ENCODE data around the gene STX7. TPM values are rescaled to one million over a fixed set of nuclear protein-coding genes. Genes with fewer than 3 reads are reported as not detected.

STX7 gene
- total and polyA plus RNA-seq, 5 donors from 2014 or later, result 14.8 to 20.2 (median 19.0) TPM

GRCh38 chr6:132410830-132411229 lies 102.1 kb downstream of the STX7 start:
- H3K4me3 Mint-ChIP-seq, result no peak overlapping the region
- DNase-seq (no peak), ATAC-seq (ENCODE audit: low read depth in 2 of 2) (no peak)
- H3K4me3 ChIP-seq (ENCODE audit: low read depth, low read length), result no peak overlapping the region
- H3K36me3 ChIP-seq (ENCODE audit: control insufficient read depth, insufficient read depth, low read length), result no peaks in the 10 kb centered on the region
- H3K27me3 ChIP-seq (ENCODE audit: control insufficient read depth, insufficient read depth, low read length), result peaks cover 2% of the 10 kb centered on the region
- no peaks in the 10 kb centered on the region for H3K4me1 ChIP-seq (ENCODE audit: control insufficient read depth, insufficient read depth, low read length, poor library complexity, severe bottlenecking)
- no peaks in the 10 kb centered on the region for H3K4me1 Mint-ChIP-seq
- H3K27ac Mint-ChIP-seq, result no peak overlapping the region
- no peaks in the 10 kb centered on the region for H3K36me3 Mint-ChIP-seq
- H3K9me3 Mint-ChIP-seq, result peaks cover 0 to 1% (median 0%) of the 10 kb centered on the region in 7 donors
- H3K27me3 Mint-ChIP-seq, result peaks cover 41% of the 10 kb centered on the region
- no peak overlapping the region for H3K27ac ChIP-seq (ENCODE audit: insufficient read depth, low read length, poor library complexity, severe bottlenecking)
- H3K9me3 ChIP-seq (ENCODE audit: control insufficient read depth in 2 of 2, low read length in 2 of 2), result no peaks in the 10 kb centered on the region

GRCh38 chr6:132405143-132405915 lies 107.6 kb downstream of the STX7 start:
- Histone ChIP-seq H3K36me3 (ENCODE audit: control insufficient read depth, insufficient read depth, low read length) (no peaks in the 10 kb centered on the region), H3K4me1 (ENCODE audit: control insufficient read depth, insufficient read depth, low read length, poor library complexity, severe bottlenecking) (peaks cover 7% of the 10 kb centered on the region), H3K4me3 (ENCODE audit: low read depth, low read length) (no peak overlapping the region), H3K27ac (ENCODE audit: insufficient read depth, low read length, poor library complexity, severe bottlenecking) (no peak overlapping the region), H3K9me3 (ENCODE audit: control insufficient read depth in 2 of 2, low read length in 2 of 2) (no peaks in the 10 kb centered on the region), H3K27me3 (ENCODE audit: control insufficient read depth, insufficient read depth, low read length) (peaks cover 22% of the 10 kb centered on the region)
- DNase-seq, result no peak
- Mint-ChIP-seq H3K27me3 (peaks cover 56% of the 10 kb centered on the region), H3K27ac (no peak overlapping the region), H3K4me1 (peaks cover 0 to 11% (median 5%) of the 10 kb centered on the region in 4 donors), H3K4me3 (no peak overlapping the region), H3K36me3 (no peaks in the 10 kb centered on the region), H3K9me3 (peaks cover 0 to under 1% (median 0%) of the 10 kb centered on the region in 7 donors)
- ATAC-seq (ENCODE audit: low read depth in 2 of 2), result no peak

DNA sequence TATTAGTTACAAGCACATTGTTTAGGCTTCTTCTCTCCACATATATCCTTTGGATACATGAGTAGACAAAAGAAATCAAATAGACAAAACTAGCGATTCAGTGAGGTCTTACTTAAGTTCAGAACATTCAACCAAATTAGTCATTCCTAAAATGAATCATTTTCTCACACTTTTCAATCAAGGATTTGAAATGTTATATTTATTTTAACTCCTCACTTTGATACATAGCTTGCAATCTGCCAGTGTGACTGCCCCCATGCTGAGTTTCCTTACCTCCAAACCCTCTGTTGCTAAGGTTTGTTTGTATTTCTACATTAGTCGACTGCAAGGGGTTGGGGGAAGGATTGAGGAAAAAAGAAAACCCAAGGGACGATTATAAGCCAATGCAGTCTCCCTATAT lies 108.2 kb downstream of the STX7 start:
- no peaks in the 10 kb centered on the region for H3K9me3 Mint-ChIP-seq
- no peak overlapping the region for H3K4me3 Mint-ChIP-seq
- no peak overlapping the region for H3K4me3 ChIP-seq (ENCODE audit: low read depth, low read length)
- peaks cover 25% of the 10 kb centered on the region for H3K27me3 ChIP-seq (ENCODE audit: control insufficient read depth, insufficient read depth, low read length)
- no peak overlapping the region for H3K27ac ChIP-seq (ENCODE audit: insufficient read depth, low read length, poor library complexity, severe bottlenecking)
- H3K27ac Mint-ChIP-seq, result no peak overlapping the region
- ATAC-seq (ENCODE audit: low read depth in 2 of 2) (no peak), DNase-seq (no peak)
- no peaks in the 10 kb centered on the region for H3K36me3 ChIP-seq (ENCODE audit: control insufficient read depth, insufficient read depth, low read length)
- H3K27me3 Mint-ChIP-seq, result peaks cover 61% of the 10 kb centered on the region
- H3K4me1 ChIP-seq (ENCODE audit: control insufficient read depth, insufficient read depth, low read length, poor library complexity, severe bottlenecking), result peaks cover 7% of the 10 kb centered on the region
- H3K4me1 Mint-ChIP-seq, result peaks cover 0 to 11% (median 5%) of the 10 kb centered on the region in 4 donors
- H3K36me3 Mint-ChIP-seq, result no peaks in the 10 kb centered on the region
- H3K9me3 ChIP-seq (ENCODE audit: control insufficient read depth in 2 of 2, low read length in 2 of 2), result no peaks in the 10 kb centered on the region

GRCh38 chr6:132404330-132404729 lies 108.6 kb downstream of the STX7 start:
- Histone ChIP-seq H3K4me1 (ENCODE audit: control insufficient read depth, insufficient read depth, low read length, poor library complexity, severe bottlenecking) (peaks cover 7% of the 10 kb centered on the region), H3K9me3 (ENCODE audit: control insufficient read depth in 2 of 2, low read length in 2 of 2) (no peaks in the 10 kb centered on the region), H3K36me3 (ENCODE audit: control insufficient read depth, insufficient read depth, low read length) (no peaks in the 10 kb centered on the region), H3K27ac (ENCODE audit: insufficient read depth, low read length, poor library complexity, severe bottlenecking) (no peak overlapping the region), H3K4me3 (ENCODE audit: low read depth, low read length) (no peak overlapping the region), H3K27me3 (ENCODE audit: control insufficient read depth, insufficient read depth, low read length) (peaks cover 27% of the 10 kb centered on the region)
- peaks cover 66% of the 10 kb centered on the region for H3K27me3 Mint-ChIP-seq
- H3K27ac Mint-ChIP-seq, result no peak overlapping the region
- no peaks in the 10 kb centered on the region for H3K36me3 Mint-ChIP-seq
- no peak for ATAC-seq (ENCODE audit: low read depth in 2 of 2)
- H3K9me3 Mint-ChIP-seq, result no peaks in the 10 kb centered on the region
- no peak overlapping the region for H3K4me3 Mint-ChIP-seq
- H3K4me1 Mint-ChIP-seq, result peaks cover 0 to 11% (median 5%) of the 10 kb centered on the region in 4 donors
- no peak for DNase-seq

DNA sequence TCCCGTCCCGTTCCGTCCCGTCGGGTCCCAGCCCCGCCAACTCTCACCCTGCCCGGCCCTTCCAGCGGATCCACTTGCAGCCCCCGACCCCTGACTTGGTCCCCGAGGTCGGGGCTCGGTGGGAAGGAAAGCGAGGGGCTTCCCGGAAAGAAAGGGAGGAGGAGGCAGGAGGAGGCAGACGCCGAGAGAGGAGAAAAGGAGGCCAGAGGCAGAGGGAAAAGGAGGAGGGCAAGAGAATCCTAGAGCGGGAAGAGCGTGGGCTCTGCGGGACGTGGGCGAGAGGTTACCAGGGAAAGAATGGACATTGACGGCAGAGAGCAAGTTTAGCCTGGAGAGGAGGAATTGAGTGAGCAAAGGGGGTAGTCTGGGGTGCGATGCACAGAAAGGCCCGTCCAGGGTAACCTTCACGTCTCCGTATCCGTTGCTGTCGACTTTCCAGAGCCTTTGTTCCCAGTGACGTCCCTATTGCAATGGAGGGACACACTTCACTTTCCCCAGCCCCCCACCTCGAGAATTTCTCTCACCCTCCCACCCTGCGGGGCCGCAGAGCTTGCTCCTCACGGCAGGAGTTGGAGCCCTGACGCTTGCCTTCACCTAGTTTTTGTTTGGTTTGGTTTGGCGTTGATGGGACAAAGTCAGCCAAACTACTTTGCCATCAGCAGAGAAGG lies 111.2 kb downstream of the STX7 start:
- H3K9me3 ChIP-seq (ENCODE audit: control insufficient read depth in 2 of 2, low read length in 2 of 2), result peaks cover 0 to under 1% of the 10 kb centered on the region in 2 experiments
- no peak overlapping the region for H3K27ac ChIP-seq (ENCODE audit: insufficient read depth, low read length, poor library complexity, severe bottlenecking)
- no peaks in the 10 kb centered on the region for H3K36me3 Mint-ChIP-seq
- H3K4me3 Mint-ChIP-seq, result peak overlapping the region in 2 of 4 donors; percentile 26 to 36
- no peaks in the 10 kb centered on the region for H3K9me3 Mint-ChIP-seq
- H3K27me3 Mint-ChIP-seq, result peaks cover 59% of the 10 kb centered on the region
- H3K36me3 ChIP-seq (ENCODE audit: control insufficient read depth, insufficient read depth, low read length), result no peaks in the 10 kb centered on the region
- ATAC-seq (ENCODE audit: low read depth in 2 of 2), result no peak
- H3K4me1 ChIP-seq (ENCODE audit: control insufficient read depth, insufficient read depth, low read length, poor library complexity, severe bottlenecking), result peaks cover 7% of the 10 kb centered on the region
- H3K4me1 Mint-ChIP-seq, result peaks cover 0 to 11% (median 5%) of the 10 kb centered on the region in 4 donors
- H3K4me3 ChIP-seq (ENCODE audit: low read depth, low read length), result no peak overlapping the region
- H3K27me3 ChIP-seq (ENCODE audit: control insufficient read depth, insufficient read depth, low read length), result peaks cover 31% of the 10 kb centered on the region
- no peak overlapping the region for H3K27ac Mint-ChIP-seq
- no peak for DNase-seq

- H3K36me3 Mint-ChIP-seq, result no peaks in the 10 kb centered on the region
- Histone ChIP-seq H3K4me3 (ENCODE audit: low read depth, low read length) (no peak within 1 kb of the TSS), H3K27ac (ENCODE audit: insufficient read depth, low read length, poor library complexity, severe bottlenecking) (no peak within 1 kb of the TSS), H3K9me3 (ENCODE audit: control insufficient read depth in 2 of 2, low read length in 2 of 2) (peaks cover 0 to 3% of the 10 kb centered on the region in 2 experiments), H3K4me1 (ENCODE audit: control insufficient read depth, insufficient read depth, low read length, poor library complexity, severe bottlenecking) (peaks cover 7% of the 10 kb centered on the region), H3K36me3 (ENCODE audit: control insufficient read depth, insufficient read depth, low read length) (no peaks in the 10 kb centered on the region), H3K27me3 (ENCODE audit: control insufficient read depth, insufficient read depth, low read length) (peaks cover 31% of the 10 kb centered on the region)
- DNase-seq (no peak), ATAC-seq (ENCODE audit: low read depth in 2 of 2) (peak; percentile 11 to 33)
- H3K27me3 Mint-ChIP-seq, result peaks cover 51% of the 10 kb centered on the region
- no peak within 1 kb of the TSS for H3K27ac Mint-ChIP-seq
- H3K9me3 Mint-ChIP-seq, result peaks cover 0 to under 1% (median 0%) of the 10 kb centered on the region in 7 donors
- H3K4me3 Mint-ChIP-seq, result peak within 1 kb of the TSS in 3 of 4 donors; percentile 26 to 68 (median 61)
- H3K4me1 Mint-ChIP-seq, result peaks cover 0 to 11% (median 5%) of the 10 kb centered on the region in 4 donors
Measured at GRCh38 chr6:132400883-132401617, 111.9 kb downstream of the STX7 start, which contains the start of gene MOXD1. MOXD1 (minus strand) TSS chr6:132401475; CDS start chr6:132401426, 49 bp downstream.

- Histone ChIP-seq H3K36me3 (ENCODE audit: control insufficient read depth, insufficient read depth, low read length) (no peaks in the 10 kb centered on the region), H3K27me3 (ENCODE audit: control insufficient read depth, insufficient read depth, low read length) (peaks cover 35% of the 10 kb centered on the region), H3K4me3 (ENCODE audit: low read depth, low read length) (no peak overlapping the region), H3K9me3 (ENCODE audit: control insufficient read depth in 2 of 2, low read length in 2 of 2) (peaks cover 2 to 7% of the 10 kb centered on the region in 2 experiments), H3K27ac (ENCODE audit: insufficient read depth, low read length, poor library complexity, severe bottlenecking) (no peak overlapping the region), H3K4me1 (ENCODE audit: control insufficient read depth, insufficient read depth, low read length, poor library complexity, severe bottlenecking) (peaks cover 7% of the 10 kb centered on the region)
- ATAC-seq (ENCODE audit: low read depth in 2 of 2) (no peak), DNase-seq (no peak)
- peaks cover 46% of the 10 kb centered on the region for H3K27me3 Mint-ChIP-seq
- H3K4me1 Mint-ChIP-seq, result peaks cover 0 to 11% (median 5%) of the 10 kb centered on the region in 4 donors
- peaks cover 0 to 5% (median 0%) of the 10 kb centered on the region in 7 donors for H3K9me3 Mint-ChIP-seq
- H3K4me3 Mint-ChIP-seq, result peak overlapping the region in 2 of 4 donors; percentile 6 to 68
- no peak overlapping the region for H3K27ac Mint-ChIP-seq
- no peaks in the 10 kb centered on the region for H3K36me3 Mint-ChIP-seq
Measured at GRCh38 chr6:132400555-132400882, 112.4 kb downstream of the STX7 start.

Measured in CD4-positive, CD25-positive, alpha-beta regulatory T cell (primary cell).